ENCODE measurements around the gene NAALADL2. TPM values are rescaled to one million over a fixed set of nuclear protein-coding genes. Genes with fewer than 3 reads are reported as not detected.

NAALADL2 gene
- polyA plus RNA-seq, 3 donors, result not detected

DNA sequence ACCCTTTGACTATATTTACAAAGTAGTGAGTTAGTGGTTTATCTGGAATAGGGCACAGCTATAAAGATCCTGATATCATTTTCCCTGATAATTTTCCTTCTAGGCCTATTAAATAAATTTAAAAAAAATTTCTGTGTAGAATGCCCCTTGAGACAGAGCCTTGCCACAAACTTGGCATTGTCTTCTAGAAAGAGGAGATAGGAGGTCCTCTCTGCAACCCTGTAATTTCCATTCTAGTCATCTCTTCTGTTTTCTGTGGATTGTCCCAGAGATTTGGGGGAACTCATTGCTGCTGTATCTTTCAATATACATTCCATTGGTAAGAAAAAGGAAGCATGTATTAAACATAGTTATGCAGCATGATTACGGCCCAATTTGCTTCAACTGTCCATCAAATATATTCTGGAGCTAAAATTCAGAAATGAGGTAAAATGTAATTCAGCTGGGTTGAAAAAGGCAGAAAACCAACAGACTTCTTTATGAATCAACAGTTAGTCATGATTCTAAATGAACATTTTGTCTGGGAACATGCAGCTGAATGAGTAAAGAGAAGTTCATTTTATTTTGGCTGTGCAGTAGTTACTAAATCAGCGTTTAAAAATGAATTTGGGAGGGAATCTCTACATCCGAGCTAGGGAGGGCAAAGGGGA, 401.1 kb downstream of the NAALADL2 start:
- WGBS (ENCODE audit: insufficient coverage), result no CpG with 5 or more reads among the region's 3 CpGs
- no peaks in the 10 kb centered on the region for H3K4me1 Mint-ChIP-seq
- H3K27me3 Mint-ChIP-seq (ENCODE audit: low read depth in 3 of 3), result peaks cover 0 to 2% (median 0%) of the 10 kb centered on the region in 3 donors
- no peaks in the 10 kb centered on the region for H3K36me3 Mint-ChIP-seq
- no peak overlapping the region for H3K4me2 ChIP-seq (replicated peaks; ENCODE audit: extremely low read depth, low read length, poor library complexity, severe bottlenecking)
- H3K36me3 ChIP-seq (replicated peaks in 1 of 2; ENCODE audit: control insufficient read depth in 1 of 2, insufficient read depth in 2 of 2, low read length in 2 of 2), result no peaks in the 10 kb centered on the region
- peaks cover 0 to 6% (median 2%) of the 10 kb centered on the region in 7 donors for H3K9me3 Mint-ChIP-seq
- no peak overlapping the region for H3K27ac ChIP-seq (ENCODE audit: low read depth in 1 of 2, low read length in 2 of 2)
- no peak overlapping the region for H3K4me3 ChIP-seq (replicated peaks in 1 of 3; ENCODE audit: low read depth in 2 of 3, low read length in 3 of 3)
- no peak overlapping the region for H3K4me3 Mint-ChIP-seq
- H2AFZ ChIP-seq (ENCODE audit: insufficient read depth, low read depth, low read length, poor library complexity, severe bottlenecking), result no peak overlapping the region
- no peak for DNase-seq
- no peak overlapping the region for H3K9ac ChIP-seq (ENCODE audit: insufficient read depth, low read length, poor library complexity, severe bottlenecking)
- intact Hi-C loops (cut with micrococcal nuclease), result no loop called here
- no peaks in the 10 kb centered on the region for H3K79me2 ChIP-seq (ENCODE audit: insufficient read depth, low read length)
- H3K27ac Mint-ChIP-seq, result no peak overlapping the region
- TF ChIP-seq, protein P1, sequence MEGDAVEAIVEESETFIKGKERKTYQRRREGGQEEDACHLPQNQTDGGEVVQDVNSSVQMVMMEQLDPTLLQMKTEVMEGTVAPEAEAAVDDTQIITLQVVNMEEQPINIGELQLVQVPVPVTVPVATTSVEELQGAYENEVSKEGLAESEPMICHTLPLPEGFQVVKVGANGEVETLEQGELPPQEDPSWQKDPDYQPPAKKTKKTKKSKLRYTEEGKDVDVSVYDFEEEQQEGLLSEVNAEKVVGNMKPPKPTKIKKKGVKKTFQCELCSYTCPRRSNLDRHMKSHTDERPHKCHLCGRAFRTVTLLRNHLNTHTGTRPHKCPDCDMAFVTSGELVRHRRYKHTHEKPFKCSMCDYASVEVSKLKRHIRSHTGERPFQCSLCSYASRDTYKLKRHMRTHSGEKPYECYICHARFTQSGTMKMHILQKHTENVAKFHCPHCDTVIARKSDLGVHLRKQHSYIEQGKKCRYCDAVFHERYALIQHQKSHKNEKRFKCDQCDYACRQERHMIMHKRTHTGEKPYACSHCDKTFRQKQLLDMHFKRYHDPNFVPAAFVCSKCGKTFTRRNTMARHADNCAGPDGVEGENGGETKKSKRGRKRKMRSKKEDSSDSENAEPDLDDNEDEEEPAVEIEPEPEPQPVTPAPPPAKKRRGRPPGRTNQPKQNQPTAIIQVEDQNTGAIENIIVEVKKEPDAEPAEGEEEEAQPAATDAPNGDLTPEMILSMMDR (IDR thresholded peaks at IDR 0.05), result no peak
- H3K9me3 ChIP-seq (replicated peaks in 1 of 2; ENCODE audit: control insufficient read depth in 1 of 2, insufficient read depth in 1 of 2, low read length in 2 of 2), result no peaks in the 10 kb centered on the region
- no peaks in the 10 kb centered on the region for H3K27me3 ChIP-seq (ENCODE audit: control insufficient read depth in 2 of 2, insufficient read depth in 2 of 2, low read length in 2 of 2)
- H4K20me1 ChIP-seq (ENCODE audit: insufficient read depth, low read length), result no peaks in the 10 kb centered on the region
- no peaks in the 10 kb centered on the region for H3K4me1 ChIP-seq (ENCODE audit: control insufficient read depth in 1 of 2, insufficient read depth in 2 of 2, low read length in 2 of 2)

DNA sequence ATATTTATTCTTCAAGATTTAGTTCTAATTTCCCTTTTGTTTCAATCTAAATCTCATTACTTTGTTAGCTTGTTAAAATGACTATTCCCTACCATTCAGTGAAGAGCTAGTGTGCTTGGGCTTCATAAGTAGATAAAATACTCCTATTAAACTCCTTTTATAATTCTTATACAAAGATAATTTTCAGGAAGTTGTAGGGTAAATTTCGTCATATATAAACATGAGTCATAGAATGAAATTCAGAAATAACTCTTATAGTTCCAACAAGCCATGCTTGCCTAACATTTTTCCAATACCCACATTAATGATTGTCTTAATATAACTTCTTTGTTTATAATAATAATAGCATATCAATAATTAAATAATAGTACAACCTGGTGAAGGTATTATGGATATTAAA, 407.3 kb downstream of the NAALADL2 start:
- WGBS (ENCODE audit: insufficient coverage), result no CpG with 5 or more reads among the region's 1 CpG
- no peaks in the 10 kb centered on the region for H3K79me2 ChIP-seq (ENCODE audit: insufficient read depth, low read length)

More for the DNA sequence above, 407.3 kb downstream of the NAALADL2 start:
- Histone ChIP-seq H3K4me3 (replicated peaks in 1 of 3; ENCODE audit: low read depth in 2 of 3, low read length in 3 of 3) (no peak overlapping the region), H3K27ac (ENCODE audit: low read depth in 1 of 2, low read length in 2 of 2) (no peak overlapping the region), H3K27me3 (ENCODE audit: control insufficient read depth in 2 of 2, insufficient read depth in 2 of 2, low read length in 2 of 2) (no peaks in the 10 kb centered on the region), H4K20me1 (ENCODE audit: insufficient read depth, low read length) (no peaks in the 10 kb centered on the region), H3K36me3 (replicated peaks in 1 of 2; ENCODE audit: control insufficient read depth in 1 of 2, insufficient read depth in 2 of 2, low read length in 2 of 2) (no peaks in the 10 kb centered on the region), H3K9ac (ENCODE audit: insufficient read depth, low read length, poor library complexity, severe bottlenecking) (no peak overlapping the region), H2AFZ (ENCODE audit: insufficient read depth, low read depth, low read length, poor library complexity, severe bottlenecking) (no peak overlapping the region), H3K9me3 (replicated peaks in 1 of 2; ENCODE audit: control insufficient read depth in 1 of 2, insufficient read depth in 1 of 2, low read length in 2 of 2) (no peaks in the 10 kb centered on the region), H3K4me1 (ENCODE audit: control insufficient read depth in 1 of 2, insufficient read depth in 2 of 2, low read length in 2 of 2) (no peaks in the 10 kb centered on the region), H3K4me2 (replicated peaks; ENCODE audit: extremely low read depth, low read length, poor library complexity, severe bottlenecking) (no peak overlapping the region)
- Mint-ChIP-seq H3K4me3 (no peak overlapping the region), H3K27ac (no peak overlapping the region), H3K36me3 (no peaks in the 10 kb centered on the region), H3K9me3 (peaks cover 0 to 2% (median 0%) of the 10 kb centered on the region in 7 donors), H3K4me1 (no peaks in the 10 kb centered on the region), H3K27me3 (ENCODE audit: low read depth in 3 of 3) (peaks cover 0 to 2% (median 0%) of the 10 kb centered on the region in 3 donors)
- DNase-seq, result no peak
- TF ChIP-seq, protein P1 (IDR thresholded peaks at IDR 0.05), result no peak
- intact Hi-C loops (cut with micrococcal nuclease), result no loop called here

Measured in CD14-positive monocyte (primary cell).